Smooth muscle cell of the brain vasculature (primary cell): Measurements from ENCODE around the gene ZMYND8.
"Not testable (repeated sequence)": the region's sequence is repeated elsewhere in the genome, so short reads cannot be mapped to it uniquely, and the experiment has no call there.

Source experiments
- DNase-seq: peaks from one replicate; pipeline ENCODE4 v3.0.0-alpha.2; 2012; ENCODE audit warnings: low read depth, low spot score

The ZMYND8 gene

DNA sequence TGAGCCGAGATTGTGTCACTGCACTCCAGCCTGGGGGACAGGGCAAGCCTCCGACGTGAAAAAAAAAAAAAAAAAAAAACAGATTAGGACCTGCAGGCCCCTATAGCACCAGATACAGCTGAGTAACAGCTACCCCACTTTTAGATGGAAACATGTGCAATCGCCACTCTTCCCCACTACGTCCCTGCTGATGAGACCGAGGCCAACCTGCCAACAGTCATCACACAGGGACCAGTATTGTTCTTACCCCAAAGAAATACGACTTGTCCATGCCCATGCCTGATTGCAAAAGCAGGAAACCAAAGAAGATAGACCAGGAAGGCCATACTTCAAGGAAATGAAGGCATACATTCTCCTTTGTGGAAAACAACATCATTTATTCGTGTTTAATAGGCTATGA, 45.8 kb downstream of the ZMYND8 start:
- DNase-seq: no peak

DNA sequence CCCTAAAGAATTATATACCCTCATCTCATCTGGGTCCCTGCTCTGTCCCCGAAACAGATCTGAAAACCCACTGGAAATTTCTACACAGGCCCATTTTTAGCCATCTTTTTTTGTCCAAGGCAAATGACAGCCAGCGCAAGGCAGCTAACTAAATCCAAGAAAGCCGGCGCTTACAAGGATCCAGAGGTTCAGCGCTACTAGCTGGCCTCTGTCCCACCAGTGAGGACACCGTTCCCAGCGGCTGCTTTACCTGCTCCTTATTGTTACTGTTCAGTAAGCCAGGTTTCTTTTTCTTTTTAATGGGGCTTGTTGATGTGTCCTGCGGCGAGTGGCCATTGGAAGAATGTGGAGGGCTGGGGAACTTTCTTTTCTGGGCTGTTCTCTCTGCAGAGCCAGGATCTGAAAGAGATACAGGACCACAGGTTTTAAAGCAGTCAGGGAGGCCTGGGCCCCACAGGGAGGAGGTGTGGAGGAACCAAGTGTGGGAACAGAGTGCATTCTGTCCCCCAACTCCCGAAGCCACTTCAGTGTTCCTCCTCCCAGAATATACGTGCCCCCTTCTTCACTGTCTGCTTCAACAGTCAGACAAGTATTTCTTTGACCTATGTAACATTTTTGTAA, 46.6 kb downstream of the ZMYND8 start:
- DNase-seq: no peak

DNA sequence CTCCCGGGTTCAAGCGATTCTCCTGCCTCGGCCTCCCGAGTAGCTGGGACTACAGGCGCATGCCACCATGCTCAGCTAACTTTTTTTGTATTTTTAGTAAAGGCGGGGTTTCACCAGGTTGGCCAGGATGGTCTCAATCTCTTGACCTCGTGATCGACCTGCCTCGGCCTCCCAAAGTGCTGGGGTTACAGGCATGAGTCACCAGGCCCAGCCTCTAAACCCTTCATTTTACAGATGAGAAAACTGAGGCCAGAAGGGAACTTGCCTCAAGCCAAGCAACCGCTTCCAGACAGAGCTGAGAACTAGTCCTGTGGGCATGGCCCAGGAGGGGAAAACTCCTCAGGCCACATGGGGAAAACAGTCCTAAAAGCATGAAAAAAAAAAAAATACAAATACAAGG, 47.1 kb downstream of the ZMYND8 start:
- DNase-seq: no peak

DNA sequence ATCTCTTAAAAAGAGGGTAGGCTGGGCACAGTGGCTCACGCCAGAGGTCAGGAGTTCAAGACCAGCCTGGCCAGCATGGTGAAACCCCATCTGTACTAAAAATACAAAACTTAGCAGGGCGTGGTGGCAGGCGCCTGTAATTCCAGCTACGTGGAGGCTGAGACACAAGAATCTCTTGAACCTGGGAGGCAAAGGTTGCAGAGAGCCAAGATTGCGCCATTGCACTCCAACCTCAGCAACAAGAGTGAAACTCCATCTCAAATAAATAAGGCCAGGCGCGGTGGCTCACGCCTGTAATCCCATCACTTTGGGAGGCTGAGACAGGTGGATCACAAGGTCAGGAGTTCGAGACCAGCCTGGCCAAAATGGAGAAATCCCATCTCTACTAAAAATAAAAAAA, 48.9 kb downstream of the ZMYND8 start:
- DNase-seq: not testable (repeated sequence)

DNA sequence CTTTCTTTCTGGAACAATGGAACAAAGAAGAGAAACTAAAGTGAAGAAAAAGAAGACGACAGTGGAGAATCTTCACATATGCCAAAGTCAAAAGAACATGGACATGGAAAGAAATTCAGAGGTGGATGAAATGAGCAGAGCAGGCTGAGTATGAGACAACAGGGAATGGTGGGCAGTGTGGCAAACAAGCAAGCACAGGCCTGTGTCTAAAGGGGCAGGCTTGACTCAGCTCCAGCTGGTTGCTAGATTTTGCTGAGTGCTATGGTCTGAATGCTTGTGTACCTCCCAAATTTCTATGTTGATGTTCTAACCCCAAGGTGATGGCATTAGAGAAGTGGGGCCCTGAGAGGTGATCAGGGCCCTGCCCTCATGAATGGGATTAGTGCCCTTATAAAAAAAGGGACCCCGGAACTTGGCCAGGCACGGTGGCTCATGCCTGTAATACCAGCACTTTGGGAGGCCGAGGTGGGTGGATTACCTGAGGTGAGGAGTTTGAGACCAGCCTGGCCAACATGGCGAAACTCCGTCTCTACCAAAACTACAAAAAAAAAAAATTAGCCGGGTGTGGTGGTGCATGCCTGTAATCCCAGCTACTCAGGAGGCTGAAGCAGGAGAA, 49.6 kb downstream of the ZMYND8 start:
- DNase-seq: no peak

DNA sequence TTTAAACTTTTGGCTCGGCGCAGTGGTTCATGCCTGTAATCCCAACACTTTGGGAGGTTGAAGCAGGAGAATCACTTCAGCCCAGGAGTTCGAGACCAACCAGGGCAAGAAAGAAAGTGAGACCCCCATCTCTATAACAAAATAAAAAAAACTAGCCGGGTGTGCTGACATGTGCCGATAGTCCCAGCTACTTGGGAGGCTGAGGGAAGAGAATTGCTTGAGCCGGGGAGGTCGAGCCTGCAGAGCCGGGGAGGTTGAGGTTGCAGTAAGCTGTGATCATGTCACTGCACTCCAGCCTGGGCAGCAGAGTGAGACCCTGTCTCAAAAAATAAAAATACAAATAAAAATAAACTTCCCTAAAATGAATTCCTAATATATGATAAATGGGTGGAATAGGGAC, 50.4 kb downstream of the ZMYND8 start:
- no peak for DNase-seq

DNA sequence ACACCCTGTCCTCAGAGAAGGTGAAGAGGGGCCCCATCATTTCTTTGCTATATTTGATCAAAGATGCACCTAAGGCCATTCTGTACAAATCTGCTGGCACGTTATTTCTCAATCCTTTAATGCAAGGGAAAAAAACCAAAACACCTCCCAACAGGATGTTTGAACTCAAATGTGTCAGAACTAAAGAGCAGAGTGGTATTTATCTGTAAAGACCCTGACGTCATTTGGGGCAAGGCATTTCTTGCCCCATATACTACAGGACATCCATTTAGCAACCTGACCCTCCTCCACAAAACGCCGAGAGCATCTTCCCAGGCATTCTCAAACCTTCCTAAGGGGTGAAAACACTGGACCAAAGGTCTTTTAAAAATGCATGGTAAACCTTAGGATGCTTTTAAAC, 50.8 kb downstream of the ZMYND8 start:
- DNase-seq: no peak

DNA sequence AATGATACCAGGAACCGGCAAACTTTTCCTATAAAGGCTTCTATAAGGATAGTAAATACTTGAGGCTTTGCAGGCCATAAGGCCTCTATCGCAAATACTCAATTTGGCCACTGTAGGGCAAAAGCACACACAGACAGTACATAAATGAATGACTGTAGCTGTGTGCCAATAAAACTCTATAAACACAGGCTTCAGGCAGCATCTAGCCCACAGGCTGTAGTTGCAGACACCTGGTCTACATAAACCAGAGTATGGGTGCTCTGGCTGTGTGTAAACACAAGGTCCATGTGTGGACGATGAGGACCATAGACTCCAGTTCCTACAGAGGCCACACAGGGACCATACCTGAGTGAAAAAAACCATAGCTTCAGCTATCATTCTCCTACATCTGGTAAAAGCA, 52.2 kb downstream of the ZMYND8 start:
- no peak for DNase-seq

DNA sequence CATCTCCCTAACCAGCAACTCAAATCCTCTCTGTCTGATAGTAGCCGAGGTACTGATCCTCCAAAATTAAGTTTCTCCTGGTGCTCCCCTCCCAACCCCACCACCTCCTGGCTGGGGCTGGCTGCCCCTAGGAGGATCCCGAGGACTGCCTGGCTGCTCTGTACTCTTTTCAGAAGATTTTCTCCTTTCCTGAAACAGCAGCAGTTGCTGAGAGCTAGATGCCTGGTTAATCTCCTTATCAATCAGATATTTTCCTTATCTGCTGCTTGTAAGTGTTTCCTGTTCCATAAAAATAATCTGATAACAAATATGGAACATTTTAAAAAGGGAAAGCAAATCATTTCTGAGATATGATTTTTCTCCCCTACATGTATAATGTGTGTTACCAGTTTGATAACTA, 52.8 kb downstream of the ZMYND8 start:
- DNase-seq: no peak

DNA sequence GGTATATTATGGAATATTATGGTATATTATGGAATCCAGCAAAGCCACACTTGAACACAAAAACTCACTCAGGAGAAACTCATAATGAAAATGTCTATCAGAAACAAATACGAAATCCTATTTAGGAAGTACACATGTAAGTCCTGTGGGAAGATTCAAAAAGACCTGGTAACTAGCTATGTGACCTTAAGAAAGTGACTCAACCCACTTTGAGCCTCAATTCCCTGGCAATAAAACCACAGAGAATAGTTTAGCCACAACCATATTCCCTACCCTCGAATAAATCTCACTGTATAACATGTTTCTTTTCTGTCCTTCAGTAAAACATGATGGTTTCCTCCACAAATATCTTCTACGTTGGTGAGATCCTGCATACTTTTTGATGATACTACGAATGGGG, 56.4 kb downstream of the ZMYND8 start:
- DNase-seq: no peak

DNA sequence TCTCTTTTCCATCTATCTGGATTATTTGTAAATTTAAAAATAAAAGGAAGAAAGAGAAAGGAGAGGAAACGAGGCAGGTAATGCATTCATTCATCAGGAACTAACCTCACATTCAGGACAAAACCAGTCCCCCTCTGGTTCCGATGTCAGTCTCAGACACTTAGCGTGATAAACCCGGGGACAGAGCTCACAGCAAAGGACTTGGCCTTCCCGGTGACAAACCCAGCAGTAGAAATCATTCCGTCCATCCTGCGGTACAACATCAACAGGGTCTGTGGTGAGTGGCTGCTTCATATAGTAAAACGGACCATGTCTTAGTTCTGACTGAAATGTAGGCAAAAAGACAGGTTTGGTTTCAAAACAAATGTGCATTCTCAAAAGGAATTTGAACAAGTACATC, 57.9 kb downstream of the ZMYND8 start:
- DNase-seq: no peak

DNA sequence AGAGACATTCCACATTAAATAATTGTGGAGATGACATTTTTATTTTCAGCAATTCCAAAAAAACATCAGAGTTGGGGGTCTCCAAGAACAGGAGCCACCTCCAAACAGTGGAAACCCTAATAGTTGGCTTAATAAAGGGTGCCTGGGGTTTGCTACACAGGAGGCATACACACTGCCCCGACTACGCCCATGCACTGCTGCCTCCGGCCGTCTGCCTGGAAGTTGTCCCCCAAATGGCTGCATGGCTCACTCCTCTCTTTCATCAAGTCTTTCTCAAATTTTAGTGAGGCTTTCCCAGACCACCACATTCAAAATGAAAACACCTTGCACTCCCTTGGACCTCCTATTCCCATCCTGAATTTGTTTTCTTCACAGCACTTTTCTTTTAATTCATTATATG, 58.8 kb downstream of the ZMYND8 start:
- DNase-seq: no peak

DNA sequence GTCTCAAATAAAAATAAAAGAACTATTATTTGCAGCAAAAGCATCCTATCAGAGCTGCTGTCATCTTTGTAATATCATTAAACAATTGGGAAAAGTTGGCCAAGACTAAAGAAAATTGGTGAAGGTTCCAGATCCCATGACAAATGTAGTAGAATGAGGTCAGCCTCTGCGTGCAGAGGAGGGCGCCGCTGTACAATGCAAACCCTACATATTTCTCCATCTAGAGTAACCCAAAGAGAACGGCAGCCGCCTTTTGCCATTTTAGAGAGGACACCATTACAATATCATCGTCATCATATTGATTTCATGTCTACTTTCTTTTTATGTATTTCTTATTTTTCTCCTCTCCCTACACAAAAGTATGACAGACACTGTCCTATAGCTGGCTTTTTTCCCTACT, 59.5 kb downstream of the ZMYND8 start:
- no peak for DNase-seq

DNA sequence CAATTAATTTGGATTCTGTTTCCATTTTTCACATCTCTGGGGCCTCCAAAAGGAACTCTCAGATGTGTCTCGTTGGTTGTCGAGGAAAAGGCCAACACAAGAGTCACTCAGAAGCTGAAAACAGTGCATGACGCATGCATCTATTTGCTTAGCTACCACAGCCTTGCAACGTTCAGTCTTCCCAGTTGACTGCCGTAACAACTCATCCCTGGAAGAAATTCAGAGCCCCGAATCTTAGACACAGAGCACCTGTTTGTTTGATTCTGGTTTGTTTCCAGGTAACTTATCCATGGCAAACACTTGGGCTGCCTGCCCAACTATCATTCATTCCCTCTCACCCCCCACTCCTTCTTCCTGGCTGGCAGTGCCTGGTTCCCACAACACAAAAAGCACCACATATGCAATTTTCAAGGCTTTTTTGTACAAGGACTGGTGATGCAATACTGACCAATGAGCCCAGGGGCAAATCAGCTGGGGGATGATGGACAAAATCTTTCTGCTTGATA, 60.5 kb downstream of the ZMYND8 start:
- no peak for DNase-seq

DNA sequence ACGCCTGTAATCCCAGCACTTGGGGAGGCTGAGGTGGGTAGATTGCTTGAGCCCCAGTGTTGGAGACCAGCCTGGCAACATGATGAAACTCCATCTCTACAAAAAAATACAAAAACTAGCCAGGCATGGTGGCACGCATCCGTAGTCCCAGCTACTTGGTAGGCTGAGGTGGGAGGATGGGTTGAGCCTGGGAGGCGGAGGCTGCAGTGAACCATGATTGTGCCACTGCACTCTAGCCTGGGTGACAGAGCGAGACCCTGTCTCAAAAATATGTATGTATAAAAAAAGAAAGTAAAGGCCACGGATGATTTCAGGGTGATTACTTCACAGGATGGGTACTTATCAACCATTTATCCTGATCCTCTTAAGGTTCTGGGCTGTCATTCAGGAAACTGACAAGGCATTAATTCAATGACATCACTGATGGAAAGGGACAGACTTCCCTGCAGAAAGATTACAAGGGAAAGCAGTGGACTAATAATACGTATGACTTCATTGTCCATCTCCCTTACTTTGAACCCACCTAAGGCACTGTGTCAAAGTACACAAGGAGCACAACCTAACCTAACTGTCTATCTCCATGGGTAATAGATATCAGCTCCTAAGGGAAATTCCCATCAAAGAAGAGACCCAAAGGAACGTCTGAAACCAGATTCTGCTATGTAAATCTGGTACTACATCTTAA, 61.2 kb downstream of the ZMYND8 start:
- DNase-seq: no peak

DNA sequence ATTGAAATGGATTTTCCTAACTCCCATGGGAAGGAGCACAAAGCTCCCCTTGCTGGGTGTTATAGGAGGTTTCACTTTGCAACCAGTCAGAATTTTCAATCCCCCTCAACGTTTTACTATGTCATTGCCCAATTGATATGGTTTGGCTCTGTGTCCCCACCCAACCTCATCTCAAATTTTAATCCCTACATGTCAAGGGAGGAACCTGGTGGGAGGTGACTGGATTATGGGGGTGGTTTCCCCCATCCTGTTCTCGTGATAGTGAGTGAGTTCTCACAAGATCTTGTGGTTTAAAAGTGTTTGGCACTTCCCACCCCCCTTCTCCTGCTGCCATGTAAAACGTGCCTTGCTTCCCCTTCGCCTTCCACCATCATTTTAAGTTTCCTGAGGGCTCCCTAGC, 62.9 kb downstream of the ZMYND8 start:
- DNase-seq: no peak

DNA sequence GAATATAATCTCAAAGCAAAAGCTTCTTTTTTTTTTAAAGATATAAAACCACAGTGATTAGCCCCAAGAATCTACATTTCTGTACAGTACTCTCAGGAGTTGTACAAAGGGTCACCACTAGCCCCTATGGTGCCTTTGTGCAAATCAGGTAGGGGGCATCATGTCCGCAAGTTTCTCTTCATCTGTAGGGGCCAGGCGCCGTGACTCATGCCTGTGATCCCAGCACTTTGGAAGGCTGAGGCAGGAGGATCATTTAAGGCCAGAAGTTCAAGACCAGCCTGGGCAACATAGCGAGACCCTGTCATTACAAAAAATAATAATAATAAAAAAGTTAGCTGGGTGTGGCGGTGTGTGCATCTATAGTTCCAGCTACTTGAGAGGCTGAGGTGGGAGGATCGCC, 63.9 kb downstream of the ZMYND8 start:
- DNase-seq: no peak

DNA sequence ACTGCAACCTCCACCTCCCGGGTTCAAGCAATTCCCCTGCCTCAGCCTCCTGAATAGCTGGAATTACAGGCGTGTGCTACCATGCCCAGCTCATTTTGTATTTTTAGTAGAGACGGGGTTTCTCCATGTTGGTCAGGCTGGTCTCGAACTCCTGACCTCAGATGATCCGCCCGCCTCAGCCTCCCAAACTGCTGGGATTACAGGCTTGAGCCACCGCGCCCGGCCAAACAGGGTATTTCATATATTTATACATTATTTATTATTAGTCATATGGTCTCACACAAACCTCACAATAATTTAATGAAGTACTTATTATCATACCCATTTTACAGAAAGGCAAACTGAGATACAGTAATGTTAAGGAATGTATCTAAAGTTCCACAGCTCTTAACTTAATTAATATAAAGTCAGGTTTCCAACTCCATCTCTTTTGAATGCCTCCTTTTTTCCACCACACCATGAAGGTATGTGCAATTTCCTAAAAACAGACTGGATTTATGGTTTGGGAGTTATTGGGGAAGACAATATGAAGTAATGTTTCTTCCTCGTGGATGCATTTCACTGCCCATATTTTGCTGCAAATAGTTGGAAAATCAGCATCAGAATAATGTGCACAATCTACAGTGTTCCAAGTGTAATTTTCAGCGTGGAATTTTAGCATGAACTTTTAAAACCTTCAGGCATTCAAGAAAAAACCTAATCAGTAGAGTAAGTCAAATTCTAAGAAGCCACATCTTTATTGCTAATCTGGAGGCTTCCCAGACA, 65.7 kb downstream of the ZMYND8 start:
- no peak for DNase-seq

DNA sequence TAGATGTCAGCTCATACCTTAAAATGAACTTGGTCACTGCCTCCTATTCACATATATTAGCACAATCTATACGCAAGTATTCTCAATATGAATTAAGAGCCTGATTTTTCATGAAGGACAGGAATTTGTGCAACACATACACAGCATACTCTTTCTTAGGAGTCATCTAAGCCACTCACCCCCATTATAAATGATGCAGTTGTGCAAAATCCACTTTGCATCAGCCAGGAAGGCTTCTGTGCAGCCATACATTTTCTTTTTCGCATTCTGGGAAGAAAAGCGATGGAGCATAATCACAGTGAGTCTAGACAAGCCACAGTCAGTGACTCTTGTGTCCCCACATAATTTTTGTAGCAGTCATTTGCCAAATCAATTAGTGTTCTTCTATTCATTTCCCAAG, 66.5 kb downstream of the ZMYND8 start:
- DNase-seq: no peak

DNA sequence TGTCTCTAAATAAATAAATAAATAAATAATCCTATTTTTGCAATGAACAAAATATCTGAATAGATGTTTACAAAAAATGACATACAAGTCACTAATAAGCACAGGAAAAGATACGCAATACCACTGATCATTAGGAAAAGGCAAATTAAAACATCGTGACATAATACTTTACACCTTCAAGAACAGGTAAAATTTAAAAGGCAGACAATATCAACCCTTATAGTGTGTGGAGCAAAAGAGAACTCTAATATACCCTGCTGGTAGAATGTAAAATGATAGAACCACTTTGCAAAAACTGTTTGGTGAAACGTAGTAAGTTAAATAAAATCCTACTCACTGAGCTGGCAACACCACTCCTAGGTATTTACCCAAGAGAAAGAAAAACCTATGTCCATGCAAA, 67.4 kb downstream of the ZMYND8 start:
- DNase-seq: no peak

DNA sequence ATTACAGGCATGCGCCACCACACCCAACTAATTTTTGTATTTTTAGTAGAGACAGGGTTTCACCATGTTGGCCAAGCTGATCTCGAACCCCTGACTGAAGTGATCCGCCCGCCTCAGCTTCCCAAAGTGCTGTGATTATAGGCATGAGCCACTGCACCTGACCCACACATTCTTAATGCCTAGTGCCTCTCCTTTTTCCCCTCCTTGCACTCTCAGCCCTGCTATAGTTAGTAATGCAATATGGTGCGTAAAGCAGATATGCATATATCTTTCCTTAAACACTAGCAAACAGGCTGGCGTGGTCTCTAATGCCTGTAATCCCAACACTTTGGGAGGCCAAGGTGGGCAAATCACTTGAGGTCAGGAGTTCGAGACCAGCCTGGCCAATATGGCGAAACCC, 68.0 kb downstream of the ZMYND8 start:
- DNase-seq: not testable (repeated sequence)

DNA sequence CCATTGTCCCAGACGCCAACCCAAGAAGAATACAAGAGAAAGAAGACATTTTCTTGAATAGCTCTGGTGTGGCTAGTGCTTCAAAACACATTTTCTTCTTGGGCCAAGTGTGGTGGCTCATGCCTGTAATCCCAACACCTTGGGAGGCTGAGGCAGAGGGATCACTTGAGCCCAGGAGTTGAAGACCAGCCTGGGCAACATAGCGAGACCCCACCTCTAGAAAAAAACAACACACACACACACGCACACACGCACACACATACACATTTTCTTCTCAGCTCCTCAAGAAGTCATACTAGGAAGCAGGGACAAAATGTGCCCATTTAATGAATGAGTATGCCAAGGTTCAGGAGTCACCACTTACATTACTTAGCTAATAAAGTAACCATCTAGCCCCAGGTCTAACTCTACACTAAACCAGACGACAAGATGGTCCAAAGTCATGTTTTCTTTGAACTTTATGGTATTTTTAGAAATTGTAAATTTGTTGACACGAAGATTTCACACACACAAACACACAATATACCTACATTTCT, 68.8 kb downstream of the ZMYND8 start:
- DNase-seq: no peak
